ENCODE results near the gene KIAA1549.

DNA sequence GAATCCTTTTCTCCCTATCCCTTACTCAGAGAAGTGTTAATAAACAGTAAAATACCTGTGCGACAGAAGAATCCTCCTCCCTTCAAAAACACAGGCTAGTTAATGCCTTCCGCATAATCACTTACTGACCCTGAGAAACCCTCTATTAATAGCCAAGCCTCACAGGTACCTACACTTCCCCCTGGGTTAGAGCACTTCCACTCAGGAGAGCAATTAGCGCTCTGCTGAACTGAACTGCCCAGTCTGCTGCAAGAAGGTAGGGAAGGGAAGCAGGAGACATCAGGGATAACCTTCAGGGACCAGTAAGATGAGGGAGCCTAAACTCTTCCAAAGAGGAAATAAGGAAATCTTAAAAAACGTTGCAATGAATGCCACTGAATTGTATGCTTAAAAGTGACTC, 39.6 kb downstream of the KIAA1549 start:
- TF ChIP-seq, protein P1, sequence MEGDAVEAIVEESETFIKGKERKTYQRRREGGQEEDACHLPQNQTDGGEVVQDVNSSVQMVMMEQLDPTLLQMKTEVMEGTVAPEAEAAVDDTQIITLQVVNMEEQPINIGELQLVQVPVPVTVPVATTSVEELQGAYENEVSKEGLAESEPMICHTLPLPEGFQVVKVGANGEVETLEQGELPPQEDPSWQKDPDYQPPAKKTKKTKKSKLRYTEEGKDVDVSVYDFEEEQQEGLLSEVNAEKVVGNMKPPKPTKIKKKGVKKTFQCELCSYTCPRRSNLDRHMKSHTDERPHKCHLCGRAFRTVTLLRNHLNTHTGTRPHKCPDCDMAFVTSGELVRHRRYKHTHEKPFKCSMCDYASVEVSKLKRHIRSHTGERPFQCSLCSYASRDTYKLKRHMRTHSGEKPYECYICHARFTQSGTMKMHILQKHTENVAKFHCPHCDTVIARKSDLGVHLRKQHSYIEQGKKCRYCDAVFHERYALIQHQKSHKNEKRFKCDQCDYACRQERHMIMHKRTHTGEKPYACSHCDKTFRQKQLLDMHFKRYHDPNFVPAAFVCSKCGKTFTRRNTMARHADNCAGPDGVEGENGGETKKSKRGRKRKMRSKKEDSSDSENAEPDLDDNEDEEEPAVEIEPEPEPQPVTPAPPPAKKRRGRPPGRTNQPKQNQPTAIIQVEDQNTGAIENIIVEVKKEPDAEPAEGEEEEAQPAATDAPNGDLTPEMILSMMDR (IDR thresholded peaks at IDR 0.05) = no peak
- TF ChIP-seq POLR2AphosphoS5 (IDR thresholded peaks at IDR 0.05; ENCODE audit: low read depth, low read length) = no peak
